Measurements from ENCODE around the gene AMPD2. TPM values are rescaled to one million over a fixed set of nuclear protein-coding genes. Genes with fewer than 3 reads are reported as not detected.

AMPD2 gene
- total and polyA plus RNA-seq, 9 of the 15 experiments (the other 6 are each of a cell fraction or from before 2014, with no cell fraction given) = 2.0 to 77.7 (median 28.2) TPM

- no peaks in the 10 kb centered on the region for H3K9me3 ChIP-seq (replicated peaks; ENCODE audit: control insufficient read depth, insufficient read depth, low read depth, low read length)
- H3K36me3 ChIP-seq (ENCODE audit: control insufficient read depth, insufficient read depth, low read length) = no peaks in the 10 kb centered on the region
- H3K27me3 ChIP-seq (ENCODE audit: control insufficient read depth in 2 of 2, insufficient read depth in 2 of 2, low read length in 2 of 2) = 0 out of 5 replicates have a peak, but pooled peaks cover 0 to 2% of the 10 kb centered on the region in 2 experiments
- no peak overlapping the region for H3K27ac ChIP-seq (ENCODE audit: extremely low read depth, low read depth, low read length)
- no TSS peak for BruUV-seq (replicated peaks)
- peaks cover 0 to 19% of the 10 kb centered on the region in 2 experiments; a peak in 3 of 5 replicates for H3K4me1 ChIP-seq (replicated peaks in 1 of 2; ENCODE audit: control insufficient read depth in 2 of 2, insufficient read depth in 2 of 2, low read length in 2 of 2)
- TF ChIP-seq MAZ (CRISPR knock-in tag; conservative IDR thresholded peaks at IDR 0.05 in 1 of 2, IDR thresholded peaks at IDR 0.05 in 1 of 2) = no peak
- peak; percentile 19; the same call in 1 of the 2 replicates for TF ChIP-seq ATF3 (IDR thresholded peaks at IDR 0.05)
- no peak for TF ChIP-seq ATF3 (CRISPR knock-in tag; conservative IDR thresholded peaks at IDR 0.05)
- TF ChIP-seq CEBPG (CRISPR knock-in tag; IDR thresholded peaks at IDR 0.05) = no peak
- peak; percentile 44 to 54; a peak in 3 of 4 replicates for TF ChIP-seq CEBPG (tag; conservative IDR thresholded peaks at IDR 0.05 in 1 of 2, IDR thresholded peaks at IDR 0.05 in 1 of 2)
- TF ChIP-seq CEBPB (tag; IDR thresholded peaks at IDR 0.05) = peak; percentile 29
- in situ Hi-C loops (cut with MboI) = no loop called here
- POLR2A ChIA-PET = interaction anchor here (1.1 to 1.8 kb wide), 2 partner anchors 13 to 15 kb away, joined by 4 to 5 read pairs; no protein-coding TSS in a partner anchor
- FAIRE-seq = no peak
- CTCF ChIA-PET (ENCODE audit: low intra/inter-chr PET ratio) = no interaction called here
- no peak for ATAC-seq
- H3K79me2 ChIP-seq (ENCODE audit: control insufficient read depth, insufficient read depth, low read length) = 0 out of 3 replicates have a peak, but pooled peaks cover 2% of the 10 kb centered on the region
- no peak for DNase-seq (ENCODE audit: extremely low read depth in 1 of 4, low spot score in 3 of 4)
- no peaks in the 10 kb centered on the region for H3K9me1 ChIP-seq (ENCODE audit: control insufficient read depth, insufficient read depth, low read length)
- WGBS (ENCODE audit: insufficient coverage, low coverage, missing lambda C conversion rate) = 11% methylated on average over 2 of the region's 2 CpGs
- H3K4me2 ChIP-seq (ENCODE audit: insufficient read depth, low read length) = no peak overlapping the region
- no peak overlapping the region for H3K9ac ChIP-seq (ENCODE audit: insufficient read depth in 1 of 2, low read depth in 2 of 2, low read length in 2 of 2)
- H3K4me3 ChIP-seq = no peak overlapping the region
- no peaks in the 10 kb centered on the region for H4K20me1 ChIP-seq (replicated peaks; ENCODE audit: control insufficient read depth, insufficient read depth, low read length)
- intact Hi-C loops (cut with micrococcal nuclease) = no loop called here
- H2AFZ ChIP-seq (ENCODE audit: low read depth, low read length) = no peak overlapping the region
Observed at GRCh38 chr1:109652402-109652801, 32.8 kb downstream of the AMPD2 start.
